ENCODE results near the gene MED27. TPM values are rescaled to one million over a fixed set of nuclear protein-coding genes. Genes with fewer than 3 reads are reported as not detected.

MED27 gene
- total and polyA plus RNA-seq, 2 of the 13 experiments (the other 11 are each of a cell fraction or from before 2014, with no cell fraction given): 16.9 to 19.0 TPM

- CTCF ChIA-PET (ENCODE audit: low intra/inter-chr PET ratio, low total read pairs): no interaction called here
- Histone ChIP-seq H3K27me3 (ENCODE audit: control insufficient read depth in 1 of 2, insufficient read depth in 2 of 2, low read length in 2 of 2) (peaks cover 0 to 27% of the 10 kb centered on the region in 2 experiments; a peak in 3 of 5 replicates), H3K4me2 (ENCODE audit: low read depth, low read length) (no peak overlapping the region), H3K4me3 (replicated peaks in 1 of 3; ENCODE audit: insufficient read depth in 1 of 3, low read depth in 2 of 3, low read length in 3 of 3) (no peak overlapping the region), H4K20me1 (ENCODE audit: insufficient read depth, low read length) (no peaks in the 10 kb centered on the region), H3K36me3 (replicated peaks in 1 of 2; ENCODE audit: control insufficient read depth in 1 of 2, insufficient read depth in 2 of 2, low read length in 2 of 2) (no peaks in the 10 kb centered on the region), H2AFZ (ENCODE audit: low read length) (no peak overlapping the region), H3K27ac (ENCODE audit: extremely low read length, insufficient read depth, low read length) (no peak overlapping the region), H3K9me3 (ENCODE audit: low read length) (no peaks in the 10 kb centered on the region), H3K4me1 (ENCODE audit: insufficient read depth, low read length) (peaks cover 7% of the 10 kb centered on the region; the same call in 1 of the 2 replicates), H3K9ac (ENCODE audit: insufficient read depth, low read depth, low read length) (no peak overlapping the region), H3K79me2 (ENCODE audit: insufficient read depth, low read length) (no peaks in the 10 kb centered on the region)
- BruUV-seq (replicated peaks): no TSS peak
- intact Hi-C loops (cut with micrococcal nuclease; ENCODE audit: unreplicated experiment) (no loop called here), in situ Hi-C loops (cut with HindIII; ENCODE audit: extremely low pct_ligation_motif_present, low pct_unique_long_range_greater_than_20kb) (no loop called here)
- WGBS (ENCODE audit: low lambda C conversion rate): 75% methylated on average over 17 of the region's 18 CpGs
- POLR2A ChIA-PET: no interaction called here
- FAIRE-seq (no peak), DNase-seq (ENCODE audit: low spot score) (no peak), ATAC-seq (no peak)
- TF ChIP-seq PLSCR1 (CRISPR knock-in tag; IDR thresholded peaks at IDR 0.05; ENCODE audit: borderline replicate concordance) (no peak), TCF7L2 (IDR thresholded peaks at IDR 0.05; ENCODE audit: low read depth, low read length) (no peak), ZBTB43 (CRISPR knock-in tag; conservative IDR thresholded peaks at IDR 0.05) (no peak), ETV6 (CRISPR knock-in tag; conservative IDR thresholded peaks at IDR 0.05) (no peak), MAFG (CRISPR knock-in tag; IDR thresholded peaks at IDR 0.05) (no peak), RFXANK (CRISPR knock-in tag; IDR thresholded peaks at IDR 0.05) (no peak), GPN1 (CRISPR knock-in tag; IDR thresholded peaks at IDR 0.05; ENCODE audit: borderline replicate concordance) (no peak), TFAP4 (IDR thresholded peaks at IDR 0.05; ENCODE audit: borderline replicate concordance, low read depth) (no peak), ZNF557 (CRISPR knock-in tag; IDR thresholded peaks at IDR 0.05) (no peak), ZNF3 (CRISPR knock-in tag; IDR thresholded peaks at IDR 0.05) (no peak), LRRFIP1 (CRISPR knock-in tag; conservative IDR thresholded peaks at IDR 0.05) (no peak), LBX2 (CRISPR knock-in tag; IDR thresholded peaks at IDR 0.05; ENCODE audit: borderline replicate concordance) (no peak)
Observed at GRCh38 chr9:131849391-131849790, 230.3 kb downstream of the MED27 start.
